DND-41 (cell line): ENCODE results near the gene RASL12.
A peak's percentile ranks its signal among the peaks of the same experiment; 100 is the strongest.
"Not testable (repeated sequence)": the region's sequence is repeated elsewhere in the genome, so short reads cannot be mapped to it uniquely, and the experiment has no call there.

Experiments used
- ATAC-seq: fragments of 200-7000 bp; cut with Tn5 transposase; 3 replicates; pipeline ENCODE4 v1.9.1; 2021; ENCODE audit warnings: low read depth; ENCODE audit not compliant: insufficient read depth
- DNase-seq: peaks from one replicate; pipeline ENCODE4 v3.0.0-alpha.2; 2020
- H2AFZ ChIP-seq: 2 replicates; pipeline ENCODE4 v1.6.0; 2012; ENCODE audit warnings: low read depth, low read length
- H3K27ac ChIP-seq: 2 replicates; pipeline ENCODE4 v1.5.1; 2012; ENCODE audit warnings: low read length, inconsistent platforms
- H3K27me3 ChIP-seq: fragments of 200-600 bp; sonication (generic); 2 replicates; pipeline ENCODE4 v1.6.0; 2012; ENCODE audit warnings: low read length, mild to moderate bottlenecking, inconsistent platforms; ENCODE audit not compliant: insufficient read depth, poor library complexity
- H3K36me3 ChIP-seq: 2 replicates; pipeline ENCODE4 v1.5.1; 2012; ENCODE audit warnings: low read length, inconsistent platforms; ENCODE audit not compliant: insufficient read depth
- H3K4me1 ChIP-seq: 2 replicates; pipeline ENCODE4 v1.5.1; 2012; ENCODE audit warnings: mild to moderate bottlenecking, low read length; ENCODE audit not compliant: insufficient read depth
- H3K4me2 ChIP-seq: 2 replicates; pipeline ENCODE4 v1.6.0; 2012; ENCODE audit warnings: mild to moderate bottlenecking, moderate library complexity, low read length, inconsistent platforms; ENCODE audit not compliant: insufficient read depth
- H3K4me3 ChIP-seq, 2 experiments: fragments of 200-600 bp in 1 of 2; shearing (Covaris generic) in 1 of 2; 2 replicates each; pipeline ENCODE4 v1.5.1; 2012 to 2016; ENCODE audit warnings: inconsistent platforms in 2 of 2, low read length in 2 of 2, mild to moderate bottlenecking in 2 of 2, low read depth in 1 of 2, moderate library complexity in 1 of 2
- H3K79me2 ChIP-seq: 2 replicates; pipeline ENCODE4 v1.6.0; 2012; ENCODE audit warnings: low read length, inconsistent platforms; ENCODE audit not compliant: insufficient read depth
- H3K9ac ChIP-seq: 2 replicates; pipeline ENCODE4 v1.6.0; 2012; ENCODE audit warnings: low read depth, mild to moderate bottlenecking, inconsistent platforms, low read length, moderate library complexity
- H3K9me3 ChIP-seq: 2 replicates; pipeline ENCODE4 v1.5.1; 2012; ENCODE audit warnings: low read length, moderate library complexity, mild to moderate bottlenecking, inconsistent platforms; ENCODE audit not compliant: insufficient read depth, severe bottlenecking
- H4K20me1 ChIP-seq: 2 replicates; pipeline ENCODE4 v1.6.0; 2012; ENCODE audit warnings: low read length; ENCODE audit not compliant: insufficient read depth
- CTCF ChIP-seq: IDR thresholded peaks from 2 replicates; pipeline ENCODE4 v1.5.1; 2012; ENCODE audit warnings: borderline replicate concordance, low read length, moderate library complexity, mild to moderate bottlenecking; ENCODE audit not compliant: poor library complexity, severe bottlenecking; ENCODE audit errors: extremely low read depth
- EZH2 ChIP-seq: IDR thresholded peaks from 3 replicates; pipeline ENCODE4 v1.6.1; 2012; ENCODE audit warnings: borderline replicate concordance, low read depth, mild to moderate bottlenecking, moderate library complexity, low read length, inconsistent platforms; ENCODE audit not compliant: severe bottlenecking

Gene RASL12

GRCh38 chr15:65020419-65020818 lies 47.4 kb downstream of the RASL12 start:
- H3K27ac ChIP-seq: no peak overlapping the region
- no peak for ATAC-seq
- no peak overlapping the region for H3K4me3 ChIP-seq
- no peaks in the 10 kb centered on the region for H4K20me1 ChIP-seq
- H3K4me1 ChIP-seq: no peaks in the 10 kb centered on the region
- TF ChIP-seq CTCF (no peak), EZH2 (no peak)
- no peak for DNase-seq
- peaks cover 30% of the 10 kb centered on the region; the same call in 1 of the 2 replicates for H3K36me3 ChIP-seq
- no peak overlapping the region for H2AFZ ChIP-seq
- no peaks in the 10 kb centered on the region for H3K79me2 ChIP-seq
- H3K9ac ChIP-seq: no peak overlapping the region
- H3K27me3 ChIP-seq: no peaks in the 10 kb centered on the region
- H3K9me3 ChIP-seq: no peaks in the 10 kb centered on the region
- no peak overlapping the region for H3K4me2 ChIP-seq

GRCh38 chr15:65011198-65011597 lies 56.6 kb downstream of the RASL12 start:
- H3K4me1 ChIP-seq, H4K20me1 ChIP-seq, H3K27ac ChIP-seq, DNase-seq, H3K79me2 ChIP-seq, H3K4me2 ChIP-seq, ATAC-seq, H3K9ac ChIP-seq, H3K27me3 ChIP-seq, H3K4me3 ChIP-seq, H3K9me3 ChIP-seq, H2AFZ ChIP-seq: not testable (repeated sequence)
- peaks cover 30% of the 10 kb centered on the region for H3K36me3 ChIP-seq

GRCh38 chr15:65008983-65009382 lies 58.8 kb downstream of the RASL12 start:
- H3K4me3 ChIP-seq: no peak overlapping the region
- DNase-seq (no peak), ATAC-seq (no peak)
- no peaks in the 10 kb centered on the region for H3K4me1 ChIP-seq
- peak; percentile 25 for TF ChIP-seq CTCF
- no peak for TF ChIP-seq EZH2
- H2AFZ ChIP-seq: no peak overlapping the region
- H3K27ac ChIP-seq: no peak overlapping the region
- no peak overlapping the region for H3K9ac ChIP-seq
- H4K20me1 ChIP-seq: no peaks in the 10 kb centered on the region
- H3K36me3 ChIP-seq: peaks cover 14% of the 10 kb centered on the region; the same call in 1 of the 2 replicates
- H3K27me3 ChIP-seq: no peaks in the 10 kb centered on the region
- no peaks in the 10 kb centered on the region for H3K79me2 ChIP-seq
- H3K4me2 ChIP-seq: no peak overlapping the region
- H3K9me3 ChIP-seq: peaks cover 6% of the 10 kb centered on the region

- DNase-seq (no peak), ATAC-seq (no peak)
- H3K27ac ChIP-seq: no peak overlapping the region
- peaks cover 4% of the 10 kb centered on the region; the same call in 1 of the 2 replicates for H3K36me3 ChIP-seq
- H4K20me1 ChIP-seq: no peaks in the 10 kb centered on the region
- no peaks in the 10 kb centered on the region for H3K4me1 ChIP-seq
- no peak overlapping the region for H3K4me3 ChIP-seq
- H3K27me3 ChIP-seq: no peaks in the 10 kb centered on the region
- H3K9me3 ChIP-seq: no peaks in the 10 kb centered on the region
- H2AFZ ChIP-seq: no peak overlapping the region
- no peak overlapping the region for H3K9ac ChIP-seq
- TF ChIP-seq CTCF: no peak
- no peak for TF ChIP-seq EZH2
- H3K4me2 ChIP-seq: no peak overlapping the region
- no peaks in the 10 kb centered on the region for H3K79me2 ChIP-seq
Measured at GRCh38 chr15:65006876-65007275, 60.9 kb downstream of the RASL12 start.
